Measurements from ENCODE around the gene HPD. TPM values are rescaled to one million over a fixed set of nuclear protein-coding genes. Genes with fewer than 3 reads are reported as not detected.
A peak's percentile ranks its signal among the peaks of the same experiment; 100 is the strongest.

The HPD gene
- total and polyA plus RNA-seq, 7 donors: 0.27 to 2.8 (median 0.61) TPM; not detected in 1

- TF ChIP-seq EP300 (IDR thresholded peaks at IDR 0.05) (no peak), CTCF (IDR thresholded peaks at IDR 0.05) (no peak), POLR2A (IDR thresholded peaks at IDR 0.05) (no peak), POLR2AphosphoS5 (IDR thresholded peaks at IDR 0.05) (no peak)
Observed at GRCh38 chr12:121806009-121806545, 52.6 kb downstream of the HPD start.

DNA sequence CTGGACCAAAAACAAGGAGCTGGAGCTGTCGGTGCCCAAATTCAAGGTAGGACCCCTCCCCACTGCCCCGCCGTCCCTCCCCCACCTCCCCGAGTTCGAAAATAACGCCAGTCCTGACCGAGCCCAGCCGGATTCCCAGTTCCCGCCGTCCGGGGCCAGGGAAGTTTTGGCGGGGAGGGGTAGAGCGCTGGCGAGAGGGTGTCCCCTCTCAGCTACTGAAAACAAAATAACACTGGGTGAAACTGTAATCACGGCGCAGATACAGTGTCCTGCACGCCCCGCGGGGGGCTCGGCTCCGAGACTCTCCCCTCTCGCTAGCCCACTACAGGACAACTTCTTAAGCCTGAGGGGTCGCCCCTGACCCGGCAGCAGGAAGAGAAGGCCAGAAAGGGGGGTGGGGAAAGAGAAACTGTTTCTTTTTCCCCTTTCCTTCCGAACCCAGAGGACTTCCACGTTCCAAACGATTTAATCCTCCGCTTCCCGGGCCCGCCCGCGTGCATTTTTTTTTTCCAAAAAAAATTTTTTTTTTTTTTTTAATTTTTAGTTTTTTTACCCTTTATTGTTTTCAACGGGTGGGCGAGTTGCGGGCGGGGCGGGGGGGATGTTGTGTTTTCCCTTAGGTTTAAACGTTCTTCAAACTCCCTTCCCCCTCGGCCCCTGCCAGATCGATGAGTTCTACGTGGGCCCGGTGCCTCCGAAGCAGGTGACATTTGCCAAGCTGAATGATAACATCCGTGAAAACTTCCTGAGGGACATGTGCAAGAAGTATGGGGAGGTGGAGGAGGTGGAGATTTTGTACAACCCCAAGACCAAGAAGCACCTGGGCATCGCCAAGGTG is 53.3 kb downstream of the HPD start:
- no peak for TF ChIP-seq EP300 (IDR thresholded peaks at IDR 0.05)
- TF ChIP-seq POLR2AphosphoS5 (IDR thresholded peaks at IDR 0.05): no peak
- no peak for TF ChIP-seq POLR2A (IDR thresholded peaks at IDR 0.05)
- no peak for TF ChIP-seq CTCF (IDR thresholded peaks at IDR 0.05)
- H3K4me3 ChIP-seq: peak overlapping the region; percentile 62 to 81 (median 78)
- H3K4me1 ChIP-seq: peaks cover 0 to 41% (median 38%) of the 10 kb centered on the region in 4 donors
- peaks cover 20 to 29% (median 22%) of the 10 kb centered on the region in 4 donors for H3K36me3 ChIP-seq
- peak overlapping the region; percentile 100 for H3K27ac ChIP-seq
- intact Hi-C loops (cut with DNase I): loop anchor here (10.0 kb wide), 1 partner anchor 259 kb away; no protein-coding TSS in a partner anchor
- DNase-seq: no peak
- WGBS, 2 donors: 1% methylated on average over 45 of the region's 45 CpGs
- H3K27me3 ChIP-seq: no peaks in the 10 kb centered on the region
- H3K9me3 ChIP-seq: no peaks in the 10 kb centered on the region

More at GRCh38 chr12:121806009-121806545, 52.6 kb downstream of the HPD start:
- intact Hi-C loops (cut with DNase I): loop anchor here (10.0 kb wide), 1 partner anchor 259 kb away; no protein-coding TSS in a partner anchor
- no peak for DNase-seq
- Histone ChIP-seq H3K4me3 (peak overlapping the region; percentile 62 to 81 (median 78)), H3K27ac (peak overlapping the region; percentile 100), H3K27me3 (no peaks in the 10 kb centered on the region), H3K36me3 (peaks cover 21 to 35% (median 26%) of the 10 kb centered on the region in 4 donors), H3K9me3 (no peaks in the 10 kb centered on the region), H3K4me1 (peaks cover 0 to 48% (median 44%) of the 10 kb centered on the region in 4 donors)
- 1 to 3% methylated on average over 16 of the region's 16 CpGs for WGBS, 2 donors

GRCh38 chr12:121804417-121805111 is 54.1 kb downstream of the HPD start:
- H3K27ac ChIP-seq: peak overlapping the region; percentile 100
- 1% methylated on average over 63 of the region's 63 CpGs for WGBS, 2 donors
- H3K4me3 ChIP-seq: peak overlapping the region; percentile 62 to 81 (median 78)
- H3K9me3 ChIP-seq: no peaks in the 10 kb centered on the region
- peak; percentile 74 for DNase-seq
- intact Hi-C loops (cut with DNase I): loop anchor here (10.0 kb wide), 1 partner anchor 260 kb away; no protein-coding TSS in a partner anchor
- H3K36me3 ChIP-seq: peaks cover 11 to 21% (median 14%) of the 10 kb centered on the region in 4 donors
- peaks cover 0 to 38% (median 33%) of the 10 kb centered on the region in 4 donors for H3K4me1 ChIP-seq
- no peaks in the 10 kb centered on the region for H3K27me3 ChIP-seq
- TF ChIP-seq POLR2AphosphoS5 (IDR thresholded peaks at IDR 0.05): no peak
- peak in 1 of 4 experiments; percentile 13 for TF ChIP-seq CTCF (IDR thresholded peaks at IDR 0.05)

- DNase-seq: peak; percentile 85
- Histone ChIP-seq H3K36me3 (peaks cover 7 to 15% (median 9%) of the 10 kb centered on the region in 4 donors), H3K27me3 (no peaks in the 10 kb centered on the region), H3K27ac (peak within 1 kb of the TSS; percentile 100), H3K4me1 (peaks cover 0 to 42% (median 38%) of the 10 kb centered on the region in 4 donors), H3K4me3 (peak within 1 kb of the TSS; percentile 63 to 81 (median 78)), H3K9me3 (no peaks in the 10 kb centered on the region)
- no peak for TF ChIP-seq POLR2A (IDR thresholded peaks at IDR 0.05)
- no peak for TF ChIP-seq EP300 (IDR thresholded peaks at IDR 0.05)
- TF ChIP-seq POLR2AphosphoS5 (IDR thresholded peaks at IDR 0.05): peak in 3 of 4 donors; percentile 13 to 61 (median 49)
- TF ChIP-seq CTCF (IDR thresholded peaks at IDR 0.05): no peak
- intact Hi-C loops (cut with DNase I): loop anchor here (10.0 kb wide), 1 partner anchor 261 kb away; no protein-coding TSS in a partner anchor
- WGBS, 2 donors: 1% methylated on average over 74 of the region's 74 CpGs
Observed at GRCh38 chr12:121803861-121804416, 54.7 kb downstream of the HPD start, which contains the start of gene SETD1B. Gene SETD1B (plus strand): TSS chr12:121804009. CDS start chr12:121804738, 729 bp downstream.
